Lung (tissue), 12 donors: ENCODE results near the gene DYRK1A. TPM values are rescaled to one million over a fixed set of nuclear protein-coding genes. Genes with fewer than 3 reads are reported as not detected.

ENCODE experiments used
- ATAC-seq: fragments of 200-7000 bp; cut with Tn5 transposase; one replicate; pipeline ENCODE4 v1.9.1; 2020; ENCODE audit warnings: moderate number of reproducible peaks; ENCODE audit not compliant: insufficient read depth, low FRiP score
- DNase-seq, 3 donors: peaks; one replicate each; pipeline ENCODE4 v3.0.0-alpha.2; 2013 to 2017
- H3K27ac ChIP-seq, 2 donors: one replicate each; pipeline ENCODE4 v1.5.1; 2013; ENCODE audit warnings: mild to moderate bottlenecking in 2 of 2, moderate library complexity in 2 of 2, control low read depth in 1 of 2, inconsistent platforms in 1 of 2, low read depth in 1 of 2, low read length in 1 of 2
- H3K27me3 ChIP-seq, 3 donors: one replicate each; pipeline ENCODE4 v1.5.1; 2013; ENCODE audit warnings: low read length in 2 of 3; ENCODE audit not compliant: control insufficient read depth in 3 of 3, insufficient read depth in 3 of 3
- H3K36me3 ChIP-seq, 4 donors: one replicate each; pipeline ENCODE4 v1.5.1; 2013; ENCODE audit warnings: low read length in 4 of 4, mild to moderate bottlenecking in 1 of 4, moderate library complexity in 1 of 4; ENCODE audit not compliant: control insufficient read depth in 4 of 4, insufficient read depth in 4 of 4
- H3K4me1 ChIP-seq, 5 donors: one replicate each; pipeline ENCODE4 v1.5.1; 2013; ENCODE audit warnings: low read length in 5 of 5, mild to moderate bottlenecking in 2 of 5, moderate library complexity in 1 of 5; ENCODE audit not compliant: control insufficient read depth in 5 of 5, insufficient read depth in 5 of 5
- H3K4me3 ChIP-seq: one replicate; pipeline ENCODE4 v1.5.1; 2013; ENCODE audit warnings: mild to moderate bottlenecking, control low read depth, moderate library complexity
- H3K9ac ChIP-seq, 2 donors: one replicate each; pipeline ENCODE4 v1.5.1; 2013; ENCODE audit warnings: low read length in 2 of 2, control low read depth in 1 of 2; ENCODE audit not compliant: insufficient read depth in 1 of 2
- H3K9me3 ChIP-seq, 4 donors: one replicate each; pipeline ENCODE4 v1.5.1; 2013; ENCODE audit warnings: low read length in 3 of 4, mild to moderate bottlenecking in 1 of 4, moderate library complexity in 1 of 4; ENCODE audit not compliant: control insufficient read depth in 4 of 4, insufficient read depth in 3 of 4
- CTCF ChIP-seq: IDR thresholded peaks from 2 replicates; pipeline ENCODE4 v1.5.1; 2012; ENCODE audit warnings: mild to moderate bottlenecking; ENCODE audit errors: control extremely low read depth, extremely low read depth
- WGBS, 2 donors: extraction: QIAGEN DNeasy Blood & Tissue Kit; methylation state at CpG; one replicate each; pipeline ENCODE4 v1.1.7; 2013; 5-methylcytosine and 5-hydroxymethylcytosine counted together
- polyA plus RNA-seq, 2 donors: library from polyadenylated mRNA; stranded (reverse); fragments of 200-250 nt; gene quantifications; one replicate each; pipeline ENCODE4 v1.2.1, GENCODE V29; 2013
- total RNA-seq, 2 donors: library from RNA; depleted of rRNA in 1 of 2; stranded (reverse); fragments of >200 nt in 1 of 2; gene quantifications; one replicate each; pipeline ENCODE4 v1.2.1, GENCODE V29; 2014 to 2021
- donor health status: control.
- donor health status: control.
- donor health status: Bipolar disorder and iron deficiency.
- donor health status: healthy.
- donor health status: DM: yes; HTN: yes; CAD: no.

DYRK1A gene
- total and polyA plus RNA-seq, 4 donors, result 22.1 to 149 (median 43.3) TPM

GRCh38 chr21:37574751-37575150 lies 208.2 kb downstream of the DYRK1A start:
- Histone ChIP-seq H3K4me1 (no peaks in the 10 kb centered on the region), H3K9ac (no peak overlapping the region), H3K27ac (no peak overlapping the region), H3K27me3 (no peaks in the 10 kb centered on the region), H3K9me3 (peaks cover 0 to 9% (median 4%) of the 10 kb centered on the region in 4 donors), H3K36me3 (no peaks in the 10 kb centered on the region), H3K4me3 (no peak overlapping the region)
- no peak for TF ChIP-seq CTCF
- ATAC-seq, result no peak
- DNase-seq, result no peak
- WGBS, 2 donors, result 92 to 96% methylated on average over 7 of the region's 7 CpGs

GRCh38 chr21:37575580-37575979 lies 209.0 kb downstream of the DYRK1A start:
- ATAC-seq (no peak), DNase-seq (no peak)
- WGBS, 2 donors, result 94% methylated on average over 11 of the region's 11 CpGs
- no peak for TF ChIP-seq CTCF
- H3K36me3 ChIP-seq, result no peaks in the 10 kb centered on the region
- no peak overlapping the region for H3K4me3 ChIP-seq
- H3K4me1 ChIP-seq, result no peaks in the 10 kb centered on the region
- no peak overlapping the region for H3K27ac ChIP-seq
- no peak overlapping the region for H3K9ac ChIP-seq
- no peaks in the 10 kb centered on the region for H3K27me3 ChIP-seq
- peaks cover 0 to 9% (median 4%) of the 10 kb centered on the region in 4 donors for H3K9me3 ChIP-seq

Other genes starting within 250 kb of the DYRK1A start
- 10 to 100 TPM; 46.4 to 61.1 TPM for gene VPS26C, start 99.4 kb upstream of the DYRK1A start, total RNA-seq
- gene VPS26C, start 99.4 kb upstream of the DYRK1A start, polyA plus RNA-seq, result 10 to 100 TPM; 19.8 to 39.3 TPM